AG04450 (cell line): ENCODE data around the gene ARL15. TPM values are rescaled to one million over a fixed set of nuclear protein-coding genes. Genes with fewer than 3 reads are reported as not detected.

Experiments
- CTCF ChIA-PET: fragments of 300-600, 350-600 bp; formaldehyde crosslinking; extraction: SDS; loops from one replicate; lab custom pipeline; 2022; ENCODE audit warnings: antibody characterized with exemption, inconsistent platforms; lab: Charles Lee
- POLR2A ChIA-PET: fragments of 350-600 bp; formaldehyde crosslinking; extraction: SDS; loops from one replicate; lab custom pipeline; 2021; ENCODE audit warnings: antibody characterized with exemption, inconsistent platforms; lab: Yijun Ruan, JAX
- DNase-seq: peaks from one replicate; pipeline ENCODE4 v3.0.0-alpha.2; 2011; ENCODE audit warnings: low read depth, low spot score
- H3K27ac ChIP-seq: one replicate; pipeline ENCODE4 v1.5.1; 2012; ENCODE audit warnings: low read depth, low read length, control low read depth
- H3K27me3 ChIP-seq: one replicate; pipeline ENCODE4 v1.6.0; 2012; ENCODE audit warnings: low read length; ENCODE audit not compliant: control insufficient read depth, insufficient read depth
- H3K4me3 ChIP-seq: 2 replicates; pipeline ENCODE4 v1.5.1; 2011; ENCODE audit warnings: mild to moderate bottlenecking, low read depth, low read length, control low read depth
- H3K9me3 ChIP-seq: 2 replicates; pipeline ENCODE4 v1.5.1; 2012; ENCODE audit warnings: low read length; ENCODE audit not compliant: control insufficient read depth, insufficient read depth
- CTCF ChIP-seq: IDR thresholded peaks from 2 replicates; pipeline ENCODE4 v1.5.1; 2011; ENCODE audit warnings: low read depth, low read length, control low read depth, inconsistent platforms
- polyA plus RNA-seq: library from polyadenylated mRNA; depleted of rRNA; stranded (reverse); fragments of >200 nt; gene quantifications from 2 replicates; pipeline ENCODE4 v1.2.3, GENCODE V29; 2011

ARL15 gene
- polyA plus RNA-seq, 1 experiment, result 16.0 TPM

- no peak for DNase-seq
- CTCF ChIA-PET, result interaction anchor here (0.9 kb wide), 1 partner anchor 258 kb away, joined by 3 read pairs; no protein-coding TSS in a partner anchor
- TF ChIP-seq CTCF, result no peak
- Histone ChIP-seq H3K27me3 (no peaks in the 10 kb centered on the region), H3K9me3 (no peaks in the 10 kb centered on the region), H3K4me3 (no peak overlapping the region), H3K27ac (no peak overlapping the region)
- POLR2A ChIA-PET, result no interaction called here
Measured at GRCh38 chr5:53970475-53970874, 339.9 kb downstream of the ARL15 start.

- TF ChIP-seq CTCF, result no peak
- Histone ChIP-seq H3K27me3 (no peaks in the 10 kb centered on the region), H3K9me3 (no peaks in the 10 kb centered on the region), H3K27ac (no peak overlapping the region), H3K4me3 (no peak overlapping the region)
- POLR2A ChIA-PET, result no interaction called here
- CTCF ChIA-PET, result no interaction called here
- no peak for DNase-seq
Measured at GRCh38 chr5:53969176-53969730, 341.1 kb downstream of the ARL15 start.

GRCh38 chr5:53965459-53965858 lies 344.9 kb downstream of the ARL15 start:
- no peak overlapping the region for H3K27ac ChIP-seq
- DNase-seq, result no peak

GRCh38 chr5:53963958-53964357 lies 346.4 kb downstream of the ARL15 start:
- no peak for DNase-seq
- no peaks in the 10 kb centered on the region for H3K27me3 ChIP-seq
- ChIA-PET POLR2A (no interaction called here), CTCF (interaction anchor here (0.9 kb wide), 1 partner anchor 30 kb away, joined by 3 read pairs; no protein-coding TSS in a partner anchor)
- H3K4me3 ChIP-seq, result no peak overlapping the region
- no peaks in the 10 kb centered on the region for H3K9me3 ChIP-seq
- H3K27ac ChIP-seq, result no peak overlapping the region
- no peak for TF ChIP-seq CTCF

More at GRCh38 chr5:53965459-53965858, 344.9 kb downstream of the ARL15 start:
- ChIA-PET POLR2A (interaction anchor here (0.6 kb wide), 1 partner anchor 55 kb away, joined by 3 read pairs; no protein-coding TSS in a partner anchor), CTCF (no interaction called here)
- H3K27me3 ChIP-seq, result no peaks in the 10 kb centered on the region
- H3K9me3 ChIP-seq, result no peaks in the 10 kb centered on the region
- no peak for TF ChIP-seq CTCF
- no peak overlapping the region for H3K4me3 ChIP-seq

GRCh38 chr5:53962306-53962705 lies 348.1 kb downstream of the ARL15 start:
- Histone ChIP-seq H3K4me3 (no peak overlapping the region), H3K27ac (no peak overlapping the region), H3K27me3 (no peaks in the 10 kb centered on the region), H3K9me3 (peaks cover 4% of the 10 kb centered on the region; the same call in 1 of the 2 replicates)
- TF ChIP-seq CTCF, result no peak
- CTCF ChIA-PET, result no interaction called here
- POLR2A ChIA-PET, result no interaction called here
- no peak for DNase-seq
